NCI-H128 (cell line): ENCODE measurements around the gene NUCB1.

Experiments
- DNase-seq: peaks from one replicate; lab custom pipeline; 2025; ENCODE audit not compliant: unreplicated experiment; lab: John Stamatoyannopoulos, UW

Gene NUCB1

GRCh38 chr19:48961673-48962028 is 61.5 kb downstream of the NUCB1 start:
- no peak for DNase-seq

GRCh38 chr19:48962029-48962848 is 62.1 kb downstream of the NUCB1 start:
- no peak for DNase-seq

- no peak for DNase-seq
Measured at GRCh38 chr19:48962849-48963165, 62.7 kb downstream of the NUCB1 start.

- DNase-seq: no peak
Measured at GRCh38 chr19:48963371-48964204, 63.5 kb downstream of the NUCB1 start.

GRCh38 chr19:48964205-48965039 is 64.3 kb downstream of the NUCB1 start:
- DNase-seq: no peak

GRCh38 chr19:48965040-48965805 is 65.1 kb downstream of the NUCB1 start, which contains the start of gene FTL:
Gene FTL (plus strand): TSS chr19:48965309. CDS start chr19:48965508, 199 bp downstream.
- peak; percentile 92 for DNase-seq

GRCh38 chr19:48965806-48966540 is 65.9 kb downstream of the NUCB1 start:
- DNase-seq: peak; percentile 75

- DNase-seq: no peak
Measured at GRCh38 chr19:48966541-48967345, 66.6 kb downstream of the NUCB1 start.

GRCh38 chr19:48967346-48968178 is 67.5 kb downstream of the NUCB1 start:
- DNase-seq: no peak

GRCh38 chr19:48968179-48968661 is 68.1 kb downstream of the NUCB1 start:
- no peak for DNase-seq

- DNase-seq: no peak
Measured at GRCh38 chr19:48968813-48969218, 68.7 kb downstream of the NUCB1 start.

GRCh38 chr19:48969276-48970138 is 69.4 kb downstream of the NUCB1 start:
- no peak for DNase-seq

GRCh38 chr19:48970139-48970766 is 70.1 kb downstream of the NUCB1 start:
- DNase-seq: no peak

GRCh38 chr19:48970923-48971395 is 70.8 kb downstream of the NUCB1 start:
- peak; percentile 76 for DNase-seq
